ENCODE measurements around the gene SOD1.

- no peak for TF ChIP-seq CTCF (conservative IDR thresholded peaks at IDR 0.05)
- no peak for TF ChIP-seq EZH2 (IDR thresholded peaks at IDR 0.05; ENCODE audit: low read depth)
Measured at GRCh38 chr21:31684918-31685317, 25.4 kb downstream of the SOD1 start.
